Measurements from ENCODE around the gene RIC3.

Gene RIC3

GRCh38 chr11:8186429-8186828 lies 17.6 kb upstream of the RIC3 start:
- Histone ChIP-seq H3K27ac (ENCODE audit: low read length, poor library complexity, severe bottlenecking) (no peak overlapping the region), H4K8ac (ENCODE audit: low read length) (no peak overlapping the region), H3K23ac (ENCODE audit: low read length in 2 of 2) (no peak overlapping the region), H2BK15ac (ENCODE audit: low read depth, poor library complexity, severe bottlenecking) (no peak overlapping the region), H2AK5ac (ENCODE audit: low read length, severe bottlenecking) (no peak overlapping the region), H3K4me2 (ENCODE audit: low read length, poor library complexity, severe bottlenecking) (no peak overlapping the region), H3K4me3 (ENCODE audit: insufficient read depth in 1 of 2, low read depth in 1 of 2, low read length in 2 of 2) (no peak overlapping the region), H2BK120ac (ENCODE audit: low read depth, low read length) (no peak overlapping the region), H3K9me3 (ENCODE audit: control insufficient read depth, low read length) (no peaks in the 10 kb centered on the region), H2AFZ (ENCODE audit: low read depth, low read length) (no peak overlapping the region), H3K4me1 (ENCODE audit: control insufficient read depth, insufficient read depth, low read depth, low read length) (no peaks in the 10 kb centered on the region), H2BK12ac (ENCODE audit: low read length in 2 of 2) (no peak overlapping the region), H3K79me1 (replicated peaks; ENCODE audit: low read length, poor library complexity, severe bottlenecking) (no peaks in the 10 kb centered on the region), H3K36me3 (ENCODE audit: control insufficient read depth in 1 of 2, insufficient read depth in 2 of 2, low read depth in 1 of 2, low read length in 2 of 2) (no peaks in the 10 kb centered on the region), H3K18ac (ENCODE audit: low read depth in 1 of 2, low read length in 2 of 2) (no peak overlapping the region), H3K4ac (ENCODE audit: low read depth in 1 of 2, low read length in 2 of 2) (no peak overlapping the region), H2BK5ac (ENCODE audit: low read depth, low read length, poor library complexity, severe bottlenecking) (no peak overlapping the region), H3K27me3 (ENCODE audit: control insufficient read depth in 1 of 2, insufficient read depth in 1 of 2, low read length in 2 of 2) (peaks cover 7 to 10% of the 10 kb centered on the region in 2 experiments), H4K91ac (ENCODE audit: low read length) (no peak overlapping the region), H3K9ac (ENCODE audit: low read length) (no peak overlapping the region), H3K14ac (ENCODE audit: low read length in 2 of 2) (no peak overlapping the region)
- DNase-seq: no peak
- WGBS: 96% methylated on average over 1 of the region's 2 CpGs

DNA sequence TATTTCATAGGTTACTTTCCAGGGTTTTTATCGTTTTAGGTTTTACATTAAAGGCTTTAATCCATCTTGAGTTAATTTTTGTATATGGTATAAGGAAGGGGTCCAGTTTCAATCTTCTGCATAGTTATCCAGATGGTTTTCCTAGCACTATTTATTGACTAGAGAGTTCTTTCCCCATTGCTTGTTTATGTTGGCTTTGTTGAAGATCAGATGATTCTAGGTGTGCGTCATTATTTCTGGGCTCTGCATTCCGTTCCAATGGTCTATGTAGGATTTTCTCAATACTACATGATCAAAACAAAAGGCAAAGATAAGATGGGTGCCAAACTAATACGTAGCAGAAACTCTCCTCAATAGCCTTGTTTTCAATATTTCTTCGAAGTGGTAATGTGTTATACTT lies 14.3 kb upstream of the RIC3 start:
- H3K9ac ChIP-seq (ENCODE audit: low read length): no peak overlapping the region
- no peak overlapping the region for H4K8ac ChIP-seq (ENCODE audit: low read length)
- H3K18ac ChIP-seq (ENCODE audit: low read depth in 1 of 2, low read length in 2 of 2): no peak overlapping the region
- H3K4me1 ChIP-seq (ENCODE audit: control insufficient read depth, insufficient read depth, low read depth, low read length): no peaks in the 10 kb centered on the region
- H3K14ac ChIP-seq (ENCODE audit: low read length in 2 of 2): no peak overlapping the region
- H3K4ac ChIP-seq (ENCODE audit: low read depth in 1 of 2, low read length in 2 of 2): no peak overlapping the region
- no peak overlapping the region for H2BK12ac ChIP-seq (ENCODE audit: low read length in 2 of 2)
- no peak overlapping the region for H3K4me3 ChIP-seq (ENCODE audit: insufficient read depth in 1 of 2, low read depth in 1 of 2, low read length in 2 of 2)
- H2AFZ ChIP-seq (ENCODE audit: low read depth, low read length): no peak overlapping the region
- 63% methylated on average over 1 of the region's 5 CpGs for WGBS
- no peaks in the 10 kb centered on the region for H3K36me3 ChIP-seq (ENCODE audit: control insufficient read depth in 1 of 2, insufficient read depth in 2 of 2, low read depth in 1 of 2, low read length in 2 of 2)
- no peak overlapping the region for H2BK120ac ChIP-seq (ENCODE audit: low read depth, low read length)
- H2BK5ac ChIP-seq (ENCODE audit: low read depth, low read length, poor library complexity, severe bottlenecking): no peak overlapping the region
- no peak overlapping the region for H2BK15ac ChIP-seq (ENCODE audit: low read depth, poor library complexity, severe bottlenecking)
- H3K79me1 ChIP-seq (replicated peaks; ENCODE audit: low read length, poor library complexity, severe bottlenecking): no peaks in the 10 kb centered on the region
- no peak overlapping the region for H4K91ac ChIP-seq (ENCODE audit: low read length)
- no peak overlapping the region for H3K23ac ChIP-seq (ENCODE audit: low read length in 2 of 2)
- no peak overlapping the region for H3K4me2 ChIP-seq (ENCODE audit: low read length, poor library complexity, severe bottlenecking)
- H3K9me3 ChIP-seq (ENCODE audit: control insufficient read depth, low read length): no peaks in the 10 kb centered on the region
- no peak overlapping the region for H2AK5ac ChIP-seq (ENCODE audit: low read length, severe bottlenecking)
- H3K27ac ChIP-seq (ENCODE audit: low read length, poor library complexity, severe bottlenecking): no peak overlapping the region
- DNase-seq: no peak
- peaks cover 19 to 26% of the 10 kb centered on the region in 2 experiments for H3K27me3 ChIP-seq (ENCODE audit: control insufficient read depth in 1 of 2, insufficient read depth in 1 of 2, low read length in 2 of 2)

DNA sequence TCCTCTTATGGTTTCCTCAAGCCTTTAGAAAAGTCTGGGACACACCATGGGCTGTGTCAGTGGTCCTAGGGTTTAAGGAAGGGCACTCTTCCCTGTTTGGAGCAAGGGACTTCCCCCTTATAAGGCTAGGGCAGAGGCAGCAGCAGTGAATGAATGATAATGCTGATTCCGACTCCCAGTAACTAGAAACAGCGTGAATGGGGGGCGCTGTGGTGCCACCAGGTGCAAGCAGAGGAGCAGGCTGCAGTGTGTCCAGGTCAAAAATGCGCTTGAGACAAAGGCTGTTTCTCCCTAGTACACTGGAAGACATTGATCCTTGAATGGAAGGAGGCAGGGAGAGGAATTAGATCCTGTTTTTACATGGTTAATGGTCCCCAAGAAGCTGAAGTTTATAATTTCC lies 11.6 kb upstream of the RIC3 start:
- no peak overlapping the region for H3K18ac ChIP-seq (ENCODE audit: low read depth in 1 of 2, low read length in 2 of 2)
- no peak overlapping the region for H3K14ac ChIP-seq (ENCODE audit: low read length in 2 of 2)
- no peak overlapping the region for H2BK12ac ChIP-seq (ENCODE audit: low read length in 2 of 2)
- H3K23ac ChIP-seq (ENCODE audit: low read length in 2 of 2): no peak overlapping the region
- H3K27me3 ChIP-seq (ENCODE audit: control insufficient read depth in 1 of 2, insufficient read depth in 1 of 2, low read length in 2 of 2): peaks cover 32 to 41% of the 10 kb centered on the region in 2 experiments
- no peak overlapping the region for H3K9ac ChIP-seq (ENCODE audit: low read length)
- no peak overlapping the region for H3K4ac ChIP-seq (ENCODE audit: low read depth in 1 of 2, low read length in 2 of 2)
- no peak overlapping the region for H2AFZ ChIP-seq (ENCODE audit: low read depth, low read length)
- H2BK15ac ChIP-seq (ENCODE audit: low read depth, poor library complexity, severe bottlenecking): no peak overlapping the region
- no peak overlapping the region for H3K4me2 ChIP-seq (ENCODE audit: low read length, poor library complexity, severe bottlenecking)
- H3K9me3 ChIP-seq (ENCODE audit: control insufficient read depth, low read length): no peaks in the 10 kb centered on the region
- no peaks in the 10 kb centered on the region for H3K4me1 ChIP-seq (ENCODE audit: control insufficient read depth, insufficient read depth, low read depth, low read length)
- no peak for DNase-seq
- no peak overlapping the region for H3K27ac ChIP-seq (ENCODE audit: low read length, poor library complexity, severe bottlenecking)
- 25% methylated on average over 4 of the region's 4 CpGs for WGBS
- no peaks in the 10 kb centered on the region for H3K36me3 ChIP-seq (ENCODE audit: control insufficient read depth in 1 of 2, insufficient read depth in 2 of 2, low read depth in 1 of 2, low read length in 2 of 2)
- no peak overlapping the region for H4K91ac ChIP-seq (ENCODE audit: low read length)
- H3K79me1 ChIP-seq (replicated peaks; ENCODE audit: low read length, poor library complexity, severe bottlenecking): no peaks in the 10 kb centered on the region
- no peak overlapping the region for H4K8ac ChIP-seq (ENCODE audit: low read length)
- H2AK5ac ChIP-seq (ENCODE audit: low read length, severe bottlenecking): no peak overlapping the region
- H2BK5ac ChIP-seq (ENCODE audit: low read depth, low read length, poor library complexity, severe bottlenecking): no peak overlapping the region
- H3K4me3 ChIP-seq (ENCODE audit: insufficient read depth in 1 of 2, low read depth in 1 of 2, low read length in 2 of 2): no peak overlapping the region
- H2BK120ac ChIP-seq (ENCODE audit: low read depth, low read length): no peak overlapping the region

- no peak overlapping the region for H2BK15ac ChIP-seq (ENCODE audit: low read depth, poor library complexity, severe bottlenecking)
- no peak overlapping the region for H3K18ac ChIP-seq (ENCODE audit: low read depth in 1 of 2, low read length in 2 of 2)
- no peak overlapping the region for H3K23ac ChIP-seq (ENCODE audit: low read length in 2 of 2)
- H3K4ac ChIP-seq (ENCODE audit: low read depth in 1 of 2, low read length in 2 of 2): no peak overlapping the region
- H2AK5ac ChIP-seq (ENCODE audit: low read length, severe bottlenecking): no peak overlapping the region
- no peak overlapping the region for H2BK12ac ChIP-seq (ENCODE audit: low read length in 2 of 2)
- H2BK5ac ChIP-seq (ENCODE audit: low read depth, low read length, poor library complexity, severe bottlenecking): no peak overlapping the region
- no peak overlapping the region for H2BK120ac ChIP-seq (ENCODE audit: low read depth, low read length)
- no peak overlapping the region for H3K4me3 ChIP-seq (ENCODE audit: insufficient read depth in 1 of 2, low read depth in 1 of 2, low read length in 2 of 2)
- H3K27me3 ChIP-seq (ENCODE audit: control insufficient read depth in 1 of 2, insufficient read depth in 1 of 2, low read length in 2 of 2): peaks cover 39 to 51% of the 10 kb centered on the region in 2 experiments
- no peak overlapping the region for H3K27ac ChIP-seq (ENCODE audit: low read length, poor library complexity, severe bottlenecking)
- H3K9ac ChIP-seq (ENCODE audit: low read length): no peak overlapping the region
- H3K79me1 ChIP-seq (replicated peaks; ENCODE audit: low read length, poor library complexity, severe bottlenecking): no peaks in the 10 kb centered on the region
- no peak overlapping the region for H3K14ac ChIP-seq (ENCODE audit: low read length in 2 of 2)
- no peaks in the 10 kb centered on the region for H3K4me1 ChIP-seq (ENCODE audit: control insufficient read depth, insufficient read depth, low read depth, low read length)
- DNase-seq: no peak
- no peak overlapping the region for H2AFZ ChIP-seq (ENCODE audit: low read depth, low read length)
- no peaks in the 10 kb centered on the region for H3K36me3 ChIP-seq (ENCODE audit: control insufficient read depth in 1 of 2, insufficient read depth in 2 of 2, low read depth in 1 of 2, low read length in 2 of 2)
- no peak overlapping the region for H4K91ac ChIP-seq (ENCODE audit: low read length)
- no peak overlapping the region for H3K4me2 ChIP-seq (ENCODE audit: low read length, poor library complexity, severe bottlenecking)
- H3K9me3 ChIP-seq (ENCODE audit: control insufficient read depth, low read length): no peaks in the 10 kb centered on the region
- 40% methylated on average over 1 of the region's 1 CpG for WGBS
- H4K8ac ChIP-seq (ENCODE audit: low read length): no peak overlapping the region
Observed at GRCh38 chr11:8178297-8178696, 9.5 kb upstream of the RIC3 start.

Measured in mesenchymal stem cell (in vitro differentiated cells and primary cell).